Endothelial cell of umbilical vein (primary cell): Measurements from ENCODE around the gene C3orf20. TPM values are rescaled to one million over a fixed set of nuclear protein-coding genes. Genes with fewer than 3 reads are reported as not detected.

ENCODE experiments used
- BruUV-seq: library from RNA; stranded (reverse); fragments of 400-500 nt; replicated peaks from 2 replicates; lab custom pipeline; 2021; lab: Mats Ljungman, UMichigan
- CTCF ChIA-PET: fragments of 300-600, 350-600 bp; sonication (Branson Sonifier 250); formaldehyde crosslinking; loops from one replicate; lab custom pipeline; 2021; ENCODE audit warnings: antibody characterized with exemption, inconsistent platforms; lab: Charles Lee
- POLR2A ChIA-PET: fragments of 300-600, 350-600 bp; sonication (Branson Sonifier 250); formaldehyde crosslinking; loops from one replicate; lab custom pipeline; 2021; ENCODE audit warnings: antibody characterized with exemption, inconsistent platforms; lab: Charles Lee
- DNase-seq: peaks from one replicate; pipeline ENCODE4 v3.0.0-alpha.2; 2011; ENCODE audit warnings: low read depth, low spot score
- FAIRE-seq: peaks from 2 replicates; lab custom pipeline; 2011; peaks lifted over from hg19 to GRCh38; lab: Jason Lieb, UNC
- H2AFZ ChIP-seq: 2 replicates; pipeline ENCODE4 v1.6.0; 2012; ENCODE audit warnings: low read depth, low read length, control low read depth, inconsistent platforms
- H3K27ac ChIP-seq: 2 replicates; pipeline ENCODE4 v1.5.1; 2011; ENCODE audit warnings: low read depth, mild to moderate bottlenecking, control low read depth, low read length, moderate library complexity; ENCODE audit not compliant: insufficient read depth
- H3K27me3 ChIP-seq, 2 experiments: 2 replicates each; pipeline versions ENCODE4 v1.6.0 to v1.6.1; 2011; ENCODE audit warnings: low read length in 2 of 2, mixed read lengths in 1 of 2; ENCODE audit not compliant: control insufficient read depth in 2 of 2, insufficient read depth in 2 of 2
- H3K36me3 ChIP-seq, 2 experiments: 2 replicates in 1 of 2; 3 replicates in 1 of 2; pipeline ENCODE4 v1.5.1; 2011; ENCODE audit warnings: low read length in 2 of 2, mild to moderate bottlenecking in 1 of 2, moderate library complexity in 1 of 2; ENCODE audit not compliant: control insufficient read depth in 2 of 2, insufficient read depth in 2 of 2; ENCODE audit errors: extremely low read depth in 1 of 2
- H3K4me1 ChIP-seq: 3 replicates; pipeline ENCODE4 v1.5.1; 2011; ENCODE audit warnings: mild to moderate bottlenecking, low read length; ENCODE audit not compliant: control insufficient read depth, insufficient read depth; ENCODE audit errors: extremely low read depth
- H3K4me2 ChIP-seq: 2 replicates; pipeline ENCODE4 v1.6.1; 2011; ENCODE audit warnings: low read length, control low read depth, mixed read lengths; ENCODE audit not compliant: insufficient read depth
- H3K4me3 ChIP-seq, 3 experiments: fragments of 200-600 bp in 1 of 3; sonication (generic), shearing (Covaris generic) in 1 of 3; replicated peaks in 1 of 3; 2 replicates each; pipeline ENCODE4 v1.5.1; 2011 to 2016; ENCODE audit warnings: control low read depth in 3 of 3, low read length in 3 of 3, mild to moderate bottlenecking in 2 of 3, inconsistent platforms in 1 of 3, low read depth in 1 of 3, moderate library complexity in 1 of 3; ENCODE audit not compliant: insufficient read depth in 1 of 3
- H3K79me2 ChIP-seq: 2 replicates; pipeline ENCODE4 v1.6.0; 2012; ENCODE audit warnings: low read length, inconsistent platforms; ENCODE audit not compliant: control insufficient read depth, insufficient read depth
- H3K9ac ChIP-seq: replicated peaks from 2 replicates; pipeline ENCODE3; 2011; ENCODE audit warnings: low read length, control low read depth; ENCODE audit not compliant: insufficient read depth; ENCODE audit errors: extremely low read depth
- H3K9me1 ChIP-seq: replicated peaks from 3 replicates; pipeline ENCODE4 v1.6.0; 2011; ENCODE audit warnings: mild to moderate bottlenecking, low read length; ENCODE audit not compliant: control insufficient read depth, insufficient read depth; ENCODE audit errors: extremely low read depth
- H3K9me3 ChIP-seq: replicated peaks from 2 replicates; pipeline ENCODE4 v1.5.1; 2012; ENCODE audit warnings: low read length, inconsistent platforms; ENCODE audit not compliant: control insufficient read depth, insufficient read depth
- H4K20me1 ChIP-seq: replicated peaks from 2 replicates; pipeline ENCODE3; 2011; ENCODE audit warnings: mild to moderate bottlenecking, low read length; ENCODE audit not compliant: control insufficient read depth, insufficient read depth; ENCODE audit errors: extremely low read depth
- CTCF ChIP-seq, 2 donors: IDR thresholded peaks; 1 replicate in 1 of 2; 2 replicates in 1 of 2; pipeline ENCODE4 v1.5.1; 2011; ENCODE audit warnings: low read length in 2 of 2, mild to moderate bottlenecking in 2 of 2, moderate library complexity in 2 of 2, control low read depth in 1 of 2, inconsistent platforms in 1 of 2, low read depth in 1 of 2; ENCODE audit not compliant: insufficient read depth in 1 of 2; ENCODE audit errors: extremely low read depth in 1 of 2
- EZH2 ChIP-seq: IDR thresholded peaks from 2 replicates; pipeline ENCODE4 v1.6.1; 2012; ENCODE audit warnings: borderline replicate concordance, low read depth, mild to moderate bottlenecking, moderate library complexity, low read length, inconsistent platforms; ENCODE audit not compliant: severe bottlenecking
- FOS ChIP-seq: IDR thresholded peaks from 2 replicates; pipeline ENCODE4 v1.6.1; 2011; ENCODE audit warnings: mild to moderate bottlenecking, low read length, moderate library complexity, borderline replicate concordance; ENCODE audit not compliant: insufficient read depth
- GATA2 ChIP-seq: IDR thresholded peaks from 2 replicates; pipeline ENCODE4 v1.7.0; 2011; ENCODE audit warnings: low read depth, mild to moderate bottlenecking, moderate library complexity, mixed read lengths, low read length; ENCODE audit not compliant: insufficient read length, insufficient read depth
- JUN ChIP-seq: IDR thresholded peaks from 2 replicates; pipeline ENCODE4 v1.6.1; 2011; ENCODE audit warnings: borderline replicate concordance, low read depth; ENCODE audit not compliant: insufficient read length, insufficient read depth
- MAX ChIP-seq: IDR thresholded peaks from 2 replicates; pipeline ENCODE4 v1.6.1; 2011; ENCODE audit not compliant: insufficient read depth, insufficient read length
- MYC ChIP-seq: IDR thresholded peaks from one replicate; pipeline ENCODE4 v1.6.1; 2011; ENCODE audit warnings: mild to moderate bottlenecking, low read depth, low read length
- POLR2A ChIP-seq: IDR thresholded peaks from 2 replicates; pipeline ENCODE4 v1.6.1; 2012; ENCODE audit warnings: low read depth, mild to moderate bottlenecking, control low read depth, low read length
- POLR2AphosphoS5 ChIP-seq: IDR thresholded peaks from 2 replicates; pipeline ENCODE4 v1.6.1; 2012; ENCODE audit warnings: low read depth, mild to moderate bottlenecking, control low read depth, low read length, moderate library complexity; ENCODE audit not compliant: insufficient read depth
- dilution Hi-C: fragments of 300-500 bp; cut with MboI; formaldehyde crosslinking; loops from one replicate; pipeline ENCODE4 v1.15.0; 2019; ENCODE audit warnings: low sequenced_read_pairs; ENCODE audit not compliant: extremely low pct_ligation_motif_present
- intact Hi-C: fragments of 100-400 bp; cut with micrococcal nuclease; formaldehyde crosslinking; loops from one replicate; pipeline ENCODE4 v1.10.0; 2022
- polyA plus RNA-seq, 4 experiments: library from polyadenylated mRNA; depleted of rRNA in 3 of 4; stranded (reverse) in 3 of 4; unstranded in 1 of 4; fragments of >200 nt; gene quantifications; 2 replicates each; pipeline versions ENCODE4 v1.2.1 to v1.2.3, GENCODE V29; 2011 to 2012; ENCODE audit warnings: missing spikeins in 1 of 4
- total RNA-seq: library from RNA; stranded (reverse); gene quantifications from 2 replicates; pipeline ENCODE4 v1.2.3, GENCODE V29; 2021

C3orf20 gene
- total and polyA plus RNA-seq, 2 donors (not counting 3 experiments of a cell fraction or from before 2014, with no cell fraction given): not detected

GRCh38 chr3:14819671-14820070, 144.7 kb downstream of the C3orf20 start:
- H3K9ac ChIP-seq: no peak overlapping the region
- intact Hi-C loops (no loop called here), dilution Hi-C loops (loop anchor here (10.0 kb wide), 1 partner anchor 65 kb away; no protein-coding TSS in a partner anchor)
- H2AFZ ChIP-seq: no peak overlapping the region
- BruUV-seq: no TSS peak
- DNase-seq: no peak
- no peaks in the 10 kb centered on the region for H3K9me1 ChIP-seq
- peaks cover 12 to 44% of the 10 kb centered on the region in 2 experiments for H3K36me3 ChIP-seq
- H3K79me2 ChIP-seq: peaks cover 69% of the 10 kb centered on the region
- ChIA-PET CTCF (no interaction called here), POLR2A (no interaction called here)
- FAIRE-seq: no peak
- no peak overlapping the region for H3K27ac ChIP-seq
- H3K4me1 ChIP-seq: peaks cover 26% of the 10 kb centered on the region
- H3K9me3 ChIP-seq: no peaks in the 10 kb centered on the region
- no peaks in the 10 kb centered on the region for H3K27me3 ChIP-seq
- H3K4me3 ChIP-seq: no peak overlapping the region
- H3K4me2 ChIP-seq: no peak overlapping the region
- peaks cover 9% of the 10 kb centered on the region for H4K20me1 ChIP-seq
- no peak for TF ChIP-seq POLR2A
- TF ChIP-seq CTCF (IDR thresholded peaks at IDR 0.05; ENCODE audit: extremely low read depth in 1 of 2, insufficient read depth in 1 of 2, low read depth in 1 of 2, low read length in 2 of 2): no peak
- no peak for TF ChIP-seq MYC
- TF ChIP-seq EZH2: no peak
- TF ChIP-seq POLR2AphosphoS5: no peak
- TF ChIP-seq FOS: no peak
- no peak for TF ChIP-seq JUN
- no peak for TF ChIP-seq MAX
- no peak for TF ChIP-seq GATA2
